Measurements from ENCODE around the gene IQSEC3. TPM values are rescaled to one million over a fixed set of nuclear protein-coding genes. Genes with fewer than 3 reads are reported as not detected.

The IQSEC3 gene
- total RNA-seq, 1 experiment from 2014 or later = 0.55 TPM

- Histone ChIP-seq H3K9ac (ENCODE audit: extremely low read depth, insufficient read length, low read length) (no peak overlapping the region), H2BK15ac (ENCODE audit: low read depth, low read length) (no peak overlapping the region), H3K56ac (ENCODE audit: insufficient read length, low read depth, low read length) (no peak overlapping the region), H3K79me2 (ENCODE audit: insufficient read depth, low read length) (no peaks in the 10 kb centered on the region), H2BK12ac (ENCODE audit: insufficient read length, low read depth, low read length) (no peak overlapping the region), H4K20me1 (ENCODE audit: control insufficient read depth, insufficient read depth, insufficient read length) (no peaks in the 10 kb centered on the region), H3K4me2 (ENCODE audit: insufficient read depth, insufficient read length, low read length) (no peak overlapping the region), H3K23ac (ENCODE audit: insufficient read length, low read depth, low read length) (no peak overlapping the region), H3K23me2 (ENCODE audit: insufficient read length, low read depth, low read length, poor library complexity, severe bottlenecking) (no peaks in the 10 kb centered on the region), H3K18ac (ENCODE audit: insufficient read length, low read depth, low read length) (no peak overlapping the region), H3K27me3 (ENCODE audit: insufficient read depth, low read length) (no peaks in the 10 kb centered on the region), H4K8ac (replicated peaks; ENCODE audit: insufficient read length, low read depth, low read length) (no peak overlapping the region), H3K14ac (ENCODE audit: insufficient read depth, low read length) (no peak overlapping the region), H4K91ac (ENCODE audit: insufficient read length, low read depth, low read length) (no peak overlapping the region), H2AK5ac (ENCODE audit: insufficient read length, low read length) (no peak overlapping the region), H3T11ph (ENCODE audit: low read length) (no peak overlapping the region), H3K4me1 (ENCODE audit: insufficient read depth, low read length) (no peaks in the 10 kb centered on the region), H2BK120ac (ENCODE audit: low read depth, low read length, poor library complexity, severe bottlenecking) (no peak overlapping the region), H3K4ac (ENCODE audit: low read depth, low read length) (no peak overlapping the region), H2AFZ (ENCODE audit: low read length) (no peak overlapping the region), H3K9me3 (ENCODE audit: control insufficient read depth, low read depth, low read length) (no peaks in the 10 kb centered on the region), H3K79me1 (ENCODE audit: insufficient read depth, low read depth, low read length, poor library complexity, severe bottlenecking) (no peaks in the 10 kb centered on the region), H2BK20ac (ENCODE audit: low read depth, low read length, poor library complexity, severe bottlenecking) (no peak overlapping the region), H4K5ac (ENCODE audit: insufficient read length, low read depth, low read length) (no peak overlapping the region), H3K27ac (ENCODE audit: insufficient read length, low read depth, low read length) (no peak overlapping the region), H2BK5ac (ENCODE audit: insufficient read length, low read length) (no peak overlapping the region)
- Mint-ChIP-seq H3K27ac (no peak overlapping the region), H3K4me3 (no peak overlapping the region), H3K4me1 (peaks cover 0 to 8% of the 10 kb centered on the region in 2 experiments; a peak in 1 of 4 replicates), H3K9me3 (no peaks in the 10 kb centered on the region; a peak in 1 of 5 replicates), H3K36me3 (ENCODE audit: insufficient read depth in 1 of 3, low read depth in 3 of 3) (no peaks in the 10 kb centered on the region), H3K27me3 (ENCODE audit: low read depth) (peaks cover 2% of the 10 kb centered on the region)
- TF ChIP-seq, protein P1, sequence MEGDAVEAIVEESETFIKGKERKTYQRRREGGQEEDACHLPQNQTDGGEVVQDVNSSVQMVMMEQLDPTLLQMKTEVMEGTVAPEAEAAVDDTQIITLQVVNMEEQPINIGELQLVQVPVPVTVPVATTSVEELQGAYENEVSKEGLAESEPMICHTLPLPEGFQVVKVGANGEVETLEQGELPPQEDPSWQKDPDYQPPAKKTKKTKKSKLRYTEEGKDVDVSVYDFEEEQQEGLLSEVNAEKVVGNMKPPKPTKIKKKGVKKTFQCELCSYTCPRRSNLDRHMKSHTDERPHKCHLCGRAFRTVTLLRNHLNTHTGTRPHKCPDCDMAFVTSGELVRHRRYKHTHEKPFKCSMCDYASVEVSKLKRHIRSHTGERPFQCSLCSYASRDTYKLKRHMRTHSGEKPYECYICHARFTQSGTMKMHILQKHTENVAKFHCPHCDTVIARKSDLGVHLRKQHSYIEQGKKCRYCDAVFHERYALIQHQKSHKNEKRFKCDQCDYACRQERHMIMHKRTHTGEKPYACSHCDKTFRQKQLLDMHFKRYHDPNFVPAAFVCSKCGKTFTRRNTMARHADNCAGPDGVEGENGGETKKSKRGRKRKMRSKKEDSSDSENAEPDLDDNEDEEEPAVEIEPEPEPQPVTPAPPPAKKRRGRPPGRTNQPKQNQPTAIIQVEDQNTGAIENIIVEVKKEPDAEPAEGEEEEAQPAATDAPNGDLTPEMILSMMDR (conservative IDR thresholded peaks at IDR 0.05) = no peak
- WGBS (ENCODE audit: extremely low coverage, insufficient read length, low lambda C conversion rate) = no CpG with 5 or more reads among the region's 11 CpGs
- no peak for DNase-seq
Measured at GRCh38 chr12:121647-122046, 55.1 kb downstream of the IQSEC3 start.

All from H9 (cell line).